ENCODE results near the gene DNAH6. TPM values are rescaled to one million over a fixed set of nuclear protein-coding genes. Genes with fewer than 3 reads are reported as not detected.

DNAH6 gene
- total and polyA plus RNA-seq, 9 of the 15 experiments (the other 6 are each of a cell fraction or from before 2014, with no cell fraction given) = 0.01 to 0.04 (median 0.01) TPM; not detected in 5

- TF ChIP-seq PRDM10 (IDR thresholded peaks at IDR 0.05; ENCODE audit: partially characterized antibody) (no peak), NFIC (IDR thresholded peaks at IDR 0.05) (peak; percentile 39; the same call in 1 of the 2 replicates), CREM (IDR thresholded peaks at IDR 0.05; ENCODE audit: low read depth) (peak; percentile 24; the same call in 1 of the 2 replicates), TEAD1 (CRISPR knock-in tag; IDR thresholded peaks at IDR 0.05) (peak in 1 of 2 experiments; percentile 79; a peak in 1 of 4 replicates), SMARCE1 (IDR thresholded peaks at IDR 0.05) (peak; percentile 69; the same call in 1 of the 2 replicates), TEAD4 (IDR thresholded peaks at IDR 0.05; ENCODE audit: low read length) (peak; percentile 78), TEAD4 (CRISPR knock-in tag; IDR thresholded peaks at IDR 0.05; ENCODE audit: borderline replicate concordance) (no peak), ZNF197 (CRISPR knock-in tag; IDR thresholded peaks at IDR 0.05; ENCODE audit: low read depth) (no peak), CBFA2T3 (IDR thresholded peaks at IDR 0.05) (peak; percentile 36)
These were observed 290.8 kb downstream of the DNAH6 start (continued) for GRCh38 chr2:84807063-84807485.
